RWPE2 (cell line): Measurements from ENCODE around the gene MTMR2.

Source experiments
- ATAC-seq: fragments of 200-7000 bp; cut with Tn5 transposase; 3 replicates; pipeline ENCODE4 v1.9.1; 2021; ENCODE audit warnings: low read depth
- DNase-seq: peaks from one replicate; pipeline ENCODE4 v3.0.0-alpha.2; 2020; ENCODE audit warnings: low spot score
- H3K27ac ChIP-seq: fragments of 450-650 bp; 2 replicates; pipeline ENCODE4 v1.5.1; 2017; ENCODE audit warnings: mild to moderate bottlenecking; ENCODE audit not compliant: poor library complexity, severe bottlenecking
- H3K27me3 ChIP-seq: fragments of 250-450 bp; sonication (Bioruptor Pico); 2 replicates; pipeline ENCODE4 v1.5.1; 2021; ENCODE audit warnings: mild to moderate bottlenecking, moderate library complexity; ENCODE audit not compliant: insufficient read depth, poor library complexity, severe bottlenecking
- H3K36me3 ChIP-seq: fragments of 250-450 bp; sonication (Bioruptor Pico); 2 replicates; pipeline ENCODE4 v1.5.1; 2020; ENCODE audit warnings: low read depth, mild to moderate bottlenecking, moderate library complexity
- H3K4me1 ChIP-seq: fragments of 250-450 bp; sonication (Bioruptor Pico); 2 replicates; pipeline ENCODE4 v1.5.1; 2021; ENCODE audit warnings: mild to moderate bottlenecking, moderate library complexity; ENCODE audit not compliant: insufficient read depth, poor library complexity, severe bottlenecking
- H3K4me3 ChIP-seq: fragments of 250-450 bp; sonication (Bioruptor Pico); 2 replicates; pipeline ENCODE4 v1.5.1; 2021; ENCODE audit warnings: mild to moderate bottlenecking, moderate library complexity; ENCODE audit not compliant: severe bottlenecking
- H3K9me3 ChIP-seq: fragments of 250-450 bp; sonication (Bioruptor Pico); 2 replicates; pipeline ENCODE4 v1.5.1; 2021; ENCODE audit warnings: mild to moderate bottlenecking, moderate library complexity; ENCODE audit not compliant: severe bottlenecking
- TF ChIP-seq, protein P1 (sequence below): fragments of 450-650 bp; IDR thresholded peaks from one replicate; pipeline ENCODE4 v1.5.1; 2017; ENCODE audit warnings: mild to moderate bottlenecking, moderate library complexity; ENCODE audit not compliant: poor library complexity, severe bottlenecking

The MTMR2 gene

DNA sequence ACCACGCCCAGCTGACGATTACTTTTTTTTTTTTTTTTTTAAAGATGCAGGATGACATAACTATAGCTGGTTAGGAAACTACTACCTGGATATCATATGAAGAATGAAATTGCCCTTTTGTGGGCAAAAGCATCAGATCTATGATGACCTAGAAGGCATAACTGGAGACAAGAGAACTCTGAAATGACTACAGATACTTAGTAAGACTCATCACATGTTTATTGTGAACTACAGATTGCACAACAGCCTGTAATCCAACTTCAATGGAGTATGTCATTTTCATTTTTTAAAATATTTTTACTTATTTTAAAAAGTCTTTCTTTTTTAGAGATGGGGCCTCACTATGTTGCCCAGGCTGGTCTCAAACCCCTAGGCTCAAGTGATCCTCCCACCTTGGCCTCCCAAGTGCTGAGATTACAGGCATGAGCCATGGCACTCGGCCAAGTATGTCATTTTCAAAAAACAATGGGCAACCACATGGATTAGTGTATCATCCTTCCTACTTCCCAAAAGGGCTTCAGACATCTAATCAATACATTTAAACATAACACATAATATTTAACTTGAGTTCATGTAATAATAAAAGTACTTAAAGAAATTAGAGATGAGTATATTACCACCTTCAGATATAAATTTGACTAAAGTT lies 3.3 kb downstream of the MTMR2 start:
- TF ChIP-seq, protein P1, sequence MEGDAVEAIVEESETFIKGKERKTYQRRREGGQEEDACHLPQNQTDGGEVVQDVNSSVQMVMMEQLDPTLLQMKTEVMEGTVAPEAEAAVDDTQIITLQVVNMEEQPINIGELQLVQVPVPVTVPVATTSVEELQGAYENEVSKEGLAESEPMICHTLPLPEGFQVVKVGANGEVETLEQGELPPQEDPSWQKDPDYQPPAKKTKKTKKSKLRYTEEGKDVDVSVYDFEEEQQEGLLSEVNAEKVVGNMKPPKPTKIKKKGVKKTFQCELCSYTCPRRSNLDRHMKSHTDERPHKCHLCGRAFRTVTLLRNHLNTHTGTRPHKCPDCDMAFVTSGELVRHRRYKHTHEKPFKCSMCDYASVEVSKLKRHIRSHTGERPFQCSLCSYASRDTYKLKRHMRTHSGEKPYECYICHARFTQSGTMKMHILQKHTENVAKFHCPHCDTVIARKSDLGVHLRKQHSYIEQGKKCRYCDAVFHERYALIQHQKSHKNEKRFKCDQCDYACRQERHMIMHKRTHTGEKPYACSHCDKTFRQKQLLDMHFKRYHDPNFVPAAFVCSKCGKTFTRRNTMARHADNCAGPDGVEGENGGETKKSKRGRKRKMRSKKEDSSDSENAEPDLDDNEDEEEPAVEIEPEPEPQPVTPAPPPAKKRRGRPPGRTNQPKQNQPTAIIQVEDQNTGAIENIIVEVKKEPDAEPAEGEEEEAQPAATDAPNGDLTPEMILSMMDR: no peak
- Histone ChIP-seq H3K36me3 (no peaks in the 10 kb centered on the region), H3K4me1 (peaks cover 24% of the 10 kb centered on the region), H3K27me3 (no peaks in the 10 kb centered on the region), H3K9me3 (no peaks in the 10 kb centered on the region), H3K4me3 (no peak overlapping the region), H3K27ac (no peak overlapping the region)
- ATAC-seq (no peak), DNase-seq (no peak)

DNA sequence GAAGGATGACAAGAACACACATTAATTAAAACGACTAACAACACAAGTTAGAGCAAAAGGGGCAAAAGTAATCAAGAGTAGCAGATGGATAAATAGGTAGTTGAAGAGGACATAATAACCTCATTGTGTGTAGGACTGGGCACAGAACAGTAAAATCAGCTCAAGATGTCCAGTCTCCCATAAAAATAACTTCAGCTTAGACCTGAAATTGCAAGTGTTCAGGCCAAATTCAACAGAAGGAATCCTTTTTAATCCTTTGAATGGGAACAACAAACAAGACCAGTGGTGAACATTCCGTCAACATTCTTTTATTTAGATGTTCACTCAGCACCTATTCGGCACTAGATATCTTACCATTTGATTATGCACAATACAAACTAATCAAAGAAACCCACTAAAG lies 4.4 kb downstream of the MTMR2 start:
- TF ChIP-seq, protein P1: no peak
- no peak for DNase-seq

DNA sequence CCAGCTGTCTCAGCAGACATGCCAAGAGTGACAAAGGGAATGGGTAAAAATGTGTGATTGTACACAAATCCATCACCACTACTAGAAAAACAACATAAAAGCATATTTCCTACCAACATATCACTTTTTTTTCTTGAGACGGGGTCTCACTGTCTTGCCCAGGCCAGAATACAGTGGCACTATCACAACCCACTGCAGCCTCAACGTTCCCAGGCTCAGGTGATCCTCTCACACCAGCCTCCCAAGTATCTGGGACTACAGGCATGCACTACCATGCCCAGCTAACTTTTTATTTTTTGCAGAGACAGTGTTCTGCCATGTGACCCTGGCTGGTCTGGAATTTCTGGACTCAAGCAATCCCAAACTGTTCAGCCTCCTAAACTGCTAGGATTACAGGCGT lies 5.2 kb downstream of the MTMR2 start:
- Histone ChIP-seq H3K9me3 (no peaks in the 10 kb centered on the region), H3K27me3 (no peaks in the 10 kb centered on the region), H3K4me1 (peaks cover 28% of the 10 kb centered on the region), H3K36me3 (no peaks in the 10 kb centered on the region), H3K4me3 (no peak overlapping the region), H3K27ac (no peak overlapping the region)
- no peak for DNase-seq
- TF ChIP-seq, protein P1: no peak
- no peak for ATAC-seq

More for the DNA sequence above, 4.4 kb downstream of the MTMR2 start:
- no peaks in the 10 kb centered on the region for H3K36me3 ChIP-seq
- ATAC-seq: no peak
- H3K9me3 ChIP-seq: no peaks in the 10 kb centered on the region
- H3K4me1 ChIP-seq: peaks cover 22% of the 10 kb centered on the region
- H3K27ac ChIP-seq: no peak overlapping the region
- no peak overlapping the region for H3K4me3 ChIP-seq
- no peaks in the 10 kb centered on the region for H3K27me3 ChIP-seq

DNA sequence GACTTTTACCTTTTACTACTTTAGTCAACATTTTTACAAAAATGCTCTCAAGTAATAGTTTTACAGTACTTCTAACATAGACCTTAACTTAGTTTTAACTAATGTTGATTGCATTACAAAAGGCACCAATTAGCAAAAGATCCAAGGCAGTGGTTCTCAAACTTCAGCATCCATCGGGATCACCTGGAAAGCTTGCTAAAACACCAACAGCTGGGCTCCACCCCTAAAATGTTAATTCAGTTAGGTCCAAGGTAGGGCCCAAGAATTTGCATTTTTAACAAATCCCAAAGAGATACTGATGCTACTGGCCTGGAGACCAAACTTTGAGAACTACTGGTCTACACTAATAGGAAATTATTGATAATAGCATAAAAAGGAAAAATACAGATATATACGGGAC lies 5.9 kb downstream of the MTMR2 start:
- DNase-seq: no peak
- H3K27ac ChIP-seq: peak overlapping the region; percentile 34
- no peak overlapping the region for H3K4me3 ChIP-seq
- H3K27me3 ChIP-seq: no peaks in the 10 kb centered on the region
- peaks cover 35% of the 10 kb centered on the region for H3K4me1 ChIP-seq
- no peaks in the 10 kb centered on the region for H3K9me3 ChIP-seq
- H3K36me3 ChIP-seq: no peaks in the 10 kb centered on the region
- ATAC-seq: no peak
- TF ChIP-seq, protein P1: no peak
